ENCODE results near the gene ATP8A1.
"Not testable (repeated sequence)": the region's sequence is repeated elsewhere in the genome, so short reads cannot be mapped to it uniquely, and the experiment has no call there.

Gene ATP8A1

DNA sequence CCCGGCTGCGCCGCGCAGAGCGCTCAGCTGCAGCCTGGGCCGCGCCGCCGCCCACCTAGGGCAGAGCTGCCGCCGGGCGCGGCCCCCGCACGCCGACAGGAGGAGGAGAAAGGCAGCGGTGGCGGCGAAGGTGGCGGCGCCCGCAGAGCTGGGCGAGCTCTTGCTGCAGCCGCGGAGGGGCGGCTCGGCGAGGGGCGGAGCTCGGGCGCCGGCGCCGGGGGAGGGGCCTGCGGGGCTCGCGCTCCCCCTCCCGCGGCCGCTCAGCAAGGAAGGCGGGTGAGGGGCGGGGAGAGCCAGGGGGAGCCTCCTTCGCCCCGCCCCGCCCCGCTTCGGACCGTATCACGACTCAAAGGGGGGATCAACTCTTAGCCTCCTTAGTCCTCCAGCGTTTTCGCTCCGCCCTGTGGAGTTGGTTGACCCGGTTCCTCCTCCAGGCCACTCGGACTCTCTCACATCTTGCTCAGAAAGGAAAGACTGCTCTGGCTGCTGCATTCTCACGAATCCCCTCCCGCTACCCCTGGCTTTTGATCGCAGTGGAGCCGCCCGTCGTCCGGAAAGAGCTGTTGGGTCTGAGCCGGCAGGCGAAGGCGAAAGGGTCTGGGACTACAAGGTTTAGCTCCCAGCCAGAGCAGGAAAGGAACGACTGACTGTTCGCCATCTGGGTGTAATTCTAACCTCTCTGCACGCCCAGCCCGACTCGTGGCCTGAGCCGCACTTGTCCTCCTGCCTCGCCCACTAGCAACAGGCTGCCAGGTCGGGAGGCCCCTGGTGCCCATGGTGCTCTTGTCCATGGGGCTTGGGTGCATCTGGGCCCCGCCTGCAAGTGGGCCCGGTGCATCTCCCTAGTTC lies at the start of gene ATP8A1:
ATP8A1 (minus strand) TSS at position 162 of the 849 bp plus-strand sequence. CDS start 232 bp downstream, outside the sequence.
- DNase-seq (ENCODE audit: low spot score) = peak; percentile 89

GRCh38 chr4:42706086-42706485 lies 49.2 kb upstream of the ATP8A1 start:
- DNase-seq (ENCODE audit: low spot score) = no peak

DNA sequence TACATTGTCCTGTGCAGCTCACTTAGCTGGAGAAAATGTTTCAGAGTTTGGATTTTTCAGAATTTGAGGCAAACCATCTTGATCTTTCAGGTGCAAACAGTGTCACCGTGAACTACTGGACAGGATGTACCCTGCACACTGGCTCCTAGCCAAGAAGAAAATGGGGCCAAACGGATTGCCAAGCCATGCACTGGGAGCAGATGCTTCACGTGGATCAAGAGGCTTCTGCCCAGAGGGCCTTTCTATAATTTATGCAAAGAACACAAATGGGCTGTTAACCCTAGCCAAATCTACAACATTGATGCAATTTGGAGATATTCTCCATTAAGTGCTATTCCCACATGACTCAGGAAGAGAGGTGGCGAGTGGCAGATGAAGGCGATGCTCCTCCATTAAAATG lies 46.9 kb upstream of the ATP8A1 start:
- DNase-seq (ENCODE audit: low spot score) = no peak

DNA sequence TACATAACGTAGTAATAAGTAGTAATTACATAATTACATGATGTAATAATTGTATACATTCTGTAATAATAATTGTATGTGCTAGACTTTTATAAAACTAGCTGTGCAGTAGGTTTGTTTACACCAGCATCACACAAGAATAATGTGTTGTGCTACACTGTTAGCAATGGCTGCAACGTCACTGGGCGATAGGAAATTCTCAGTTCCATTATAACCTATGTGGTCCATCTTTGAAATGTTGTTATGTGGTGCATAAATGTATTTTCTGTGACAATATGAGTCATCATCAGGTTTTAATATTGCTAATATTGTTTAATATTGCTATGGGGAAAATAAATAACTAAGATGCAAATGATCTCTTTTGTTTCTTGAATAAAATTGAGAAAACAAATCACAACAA lies 46.0 kb upstream of the ATP8A1 start:
- DNase-seq (ENCODE audit: low spot score) = no peak

DNA sequence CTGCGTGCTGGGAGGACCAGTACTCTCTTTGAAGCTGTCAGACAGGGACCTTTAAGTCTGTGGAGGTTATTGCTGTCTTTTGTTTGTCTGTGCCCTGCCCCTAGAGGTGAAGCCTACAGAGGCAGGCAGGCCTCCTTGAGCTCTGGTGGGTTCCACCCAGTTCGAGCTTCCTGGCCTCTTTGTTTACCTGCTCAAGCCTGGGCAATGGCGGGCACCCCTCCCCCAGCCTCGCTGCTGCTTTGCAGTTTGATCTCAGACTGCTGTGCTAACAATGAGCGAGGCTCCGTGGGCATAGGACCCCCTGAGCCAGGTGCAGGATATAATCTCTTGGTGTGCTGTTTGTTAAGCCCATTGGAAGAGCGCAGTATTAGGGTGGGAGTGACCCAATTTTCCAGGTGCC lies 44.9 kb upstream of the ATP8A1 start:
- not testable (repeated sequence) for DNase-seq (ENCODE audit: low spot score)

DNA sequence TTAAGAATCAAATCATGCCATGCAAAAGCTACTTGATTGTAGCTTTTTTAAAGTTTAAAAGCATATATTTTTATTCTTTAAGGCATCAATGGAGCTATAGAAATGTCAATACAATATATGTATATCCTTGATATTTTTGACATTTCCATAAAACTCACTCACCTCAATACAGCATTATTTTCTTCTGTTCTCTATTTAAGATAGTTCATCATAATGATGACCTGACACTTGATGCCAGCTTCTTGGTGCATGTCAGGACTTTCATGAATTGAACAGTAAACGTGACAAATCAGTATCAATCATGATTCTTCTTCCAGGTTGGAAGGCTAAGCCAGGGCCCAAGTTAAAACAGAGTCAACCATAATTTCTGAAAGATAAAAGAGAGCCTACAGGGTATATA lies 33.6 kb upstream of the ATP8A1 start:
- no peak for DNase-seq (ENCODE audit: low spot score)

- no peak for DNase-seq (ENCODE audit: low spot score)
Observed at GRCh38 chr4:42683393-42683792, 26.5 kb upstream of the ATP8A1 start.

GRCh38 chr4:42678512-42678911 lies 21.6 kb upstream of the ATP8A1 start:
- DNase-seq (ENCODE audit: low spot score) = no peak

DNA sequence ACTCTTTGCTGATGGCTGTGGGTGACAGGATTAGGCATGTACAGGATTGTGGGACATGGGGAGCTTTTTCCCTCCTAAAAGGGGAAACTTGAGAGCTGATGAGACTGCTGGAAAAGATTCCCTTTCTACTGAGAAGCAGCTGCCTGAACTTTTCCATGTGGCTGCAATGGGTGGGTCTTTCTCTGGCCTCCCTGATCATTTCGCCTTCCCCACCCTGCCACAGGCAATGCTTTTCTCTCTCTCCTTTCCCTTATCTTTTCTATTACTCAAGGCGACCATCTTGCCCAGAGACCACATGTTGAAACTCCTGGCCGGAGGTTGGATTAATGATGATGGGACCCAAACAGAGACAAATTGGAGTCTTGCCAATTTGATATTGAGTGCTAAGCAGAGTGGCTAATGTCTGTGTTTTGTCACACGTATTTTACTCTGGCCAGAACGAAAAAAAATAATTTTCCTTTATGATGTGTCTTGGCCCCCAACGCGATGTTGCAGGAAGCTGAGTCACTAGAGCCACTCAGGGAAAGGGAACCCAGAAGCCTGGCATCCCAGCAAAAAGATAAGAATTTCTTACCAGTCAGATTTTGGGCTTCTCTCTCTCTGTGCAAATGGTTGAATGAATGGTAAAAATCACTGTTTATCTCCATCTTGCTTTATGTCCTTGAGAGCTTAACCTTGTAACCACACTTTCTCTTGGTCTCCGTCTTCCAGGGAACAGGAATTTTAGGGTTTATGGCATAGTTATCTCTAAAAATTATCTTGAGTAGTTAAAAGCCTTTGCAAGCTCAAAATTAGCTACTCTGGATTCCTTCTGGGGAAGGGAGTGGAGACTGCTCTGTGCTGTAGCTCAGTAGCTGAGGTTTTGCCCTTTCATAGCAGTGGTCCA lies 19.4 kb upstream of the ATP8A1 start:
- DNase-seq (ENCODE audit: low spot score) = no peak

DNA sequence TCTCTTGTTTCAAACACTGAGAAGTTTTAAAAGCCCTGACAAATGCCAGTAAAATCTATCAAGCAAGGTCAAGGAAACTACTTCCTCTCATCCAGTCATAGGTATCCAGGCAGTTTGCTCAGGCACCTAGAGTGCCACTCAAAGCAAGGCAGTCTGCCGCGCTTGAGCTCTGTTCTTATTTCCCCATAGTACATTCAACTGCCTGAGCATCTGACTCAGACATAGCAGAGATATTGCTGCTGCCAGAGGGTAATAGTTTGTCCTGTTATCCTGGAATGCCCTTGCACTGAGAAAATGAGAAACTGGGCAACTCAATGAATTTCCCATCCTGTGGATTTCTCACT lies 16.1 kb upstream of the ATP8A1 start:
- no peak for DNase-seq (ENCODE audit: low spot score)

DNA sequence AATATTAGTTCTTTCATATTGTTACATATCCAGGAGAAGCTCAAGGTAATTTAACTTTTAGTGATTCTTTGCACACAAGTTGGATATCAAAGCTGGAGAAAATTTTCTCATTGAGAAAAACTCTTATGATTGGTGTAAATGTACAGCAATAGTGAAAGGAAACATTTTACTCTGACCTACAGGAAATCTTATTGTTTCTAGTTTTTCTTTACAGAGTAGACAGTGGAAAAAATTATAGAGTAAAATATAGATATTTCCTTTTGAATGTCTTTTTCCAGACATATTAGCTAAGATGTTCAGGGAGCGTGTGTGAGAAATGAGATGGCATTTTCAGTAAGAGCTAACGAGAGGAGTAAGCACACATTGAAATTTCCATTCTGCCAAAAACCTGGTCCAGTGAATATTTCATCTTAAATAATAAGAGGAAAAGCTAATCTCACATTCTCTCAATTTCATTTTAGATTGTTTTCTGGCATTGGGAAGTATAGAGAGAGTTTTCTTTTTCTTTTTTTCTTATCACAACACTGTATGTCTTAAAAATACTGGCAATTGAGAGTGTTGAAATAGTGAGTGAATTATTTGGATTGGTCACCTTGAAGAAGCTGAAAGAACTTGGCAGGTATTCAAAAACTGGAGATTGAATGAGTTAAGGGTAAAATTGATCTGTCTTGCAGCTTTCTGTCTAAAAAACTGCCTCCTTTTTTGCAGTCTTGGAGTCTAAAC lies 15.6 kb upstream of the ATP8A1 start:
- no peak for DNase-seq (ENCODE audit: low spot score)

DNA sequence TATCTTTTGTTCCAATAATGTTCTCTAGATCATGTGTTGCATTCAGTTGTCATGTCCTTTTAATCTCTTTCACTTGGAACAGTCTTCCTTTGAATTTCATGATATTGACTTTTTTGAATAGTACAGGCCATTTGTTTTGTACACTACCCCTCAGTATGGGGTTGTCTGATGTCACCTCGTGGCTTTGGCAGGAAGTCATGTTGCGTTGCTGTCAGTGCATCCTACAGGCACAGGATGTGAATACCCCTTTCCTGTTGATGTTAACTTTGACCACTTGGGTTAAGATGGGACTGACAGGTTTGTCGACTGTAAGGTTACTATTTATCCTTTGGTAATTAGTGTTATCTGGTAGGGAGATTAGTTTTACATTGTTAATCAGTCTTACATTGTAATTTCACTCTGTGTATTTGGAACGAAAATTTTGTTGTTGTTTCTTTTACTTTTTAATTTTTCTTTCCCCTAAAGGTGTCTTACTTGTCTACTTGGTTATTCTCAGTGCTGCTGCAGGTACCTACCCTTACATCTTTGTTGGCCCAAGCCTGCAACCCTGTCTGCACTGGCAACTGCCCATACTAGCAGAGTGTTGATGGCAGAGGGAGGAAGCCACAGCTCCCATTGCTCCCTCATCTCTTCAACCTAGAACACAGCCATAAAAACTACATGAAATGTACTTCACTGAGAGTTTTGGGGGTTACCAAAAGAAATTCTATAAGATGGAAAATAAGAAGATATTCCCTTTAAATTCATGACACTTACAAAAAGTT lies 14.7 kb upstream of the ATP8A1 start:
- peak; percentile 48 for DNase-seq (ENCODE audit: low spot score)

GRCh38 chr4:42658261-42658660 lies 1.4 kb upstream of the ATP8A1 start:
- no peak for DNase-seq (ENCODE audit: low spot score)

- no peak for DNase-seq (ENCODE audit: low spot score)
Observed at GRCh38 chr4:42656679-42656943, 294 bp downstream of the ATP8A1 start.

GRCh38 chr4:42655921-42656678 lies 805 bp downstream of the ATP8A1 start:
- DNase-seq (ENCODE audit: low spot score) = peak; percentile 22

DNA sequence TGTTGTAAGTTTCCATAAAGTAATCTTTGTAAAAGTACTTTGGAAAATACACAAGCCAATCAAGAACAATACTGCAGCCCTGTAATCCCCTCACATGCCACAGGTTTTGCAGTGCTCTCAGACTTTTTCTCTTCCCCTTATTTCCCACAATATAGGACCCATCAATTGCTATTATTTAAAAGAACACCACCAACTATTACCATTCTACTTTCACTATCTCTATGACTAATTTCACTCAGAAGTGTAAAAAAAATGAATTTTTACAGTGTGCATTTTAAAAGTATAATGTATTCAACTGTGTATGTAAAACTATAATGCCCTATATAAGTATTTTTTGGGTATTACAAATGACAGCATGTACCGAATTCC lies 1.7 kb downstream of the ATP8A1 start:
- DNase-seq (ENCODE audit: low spot score) = no peak

DNA sequence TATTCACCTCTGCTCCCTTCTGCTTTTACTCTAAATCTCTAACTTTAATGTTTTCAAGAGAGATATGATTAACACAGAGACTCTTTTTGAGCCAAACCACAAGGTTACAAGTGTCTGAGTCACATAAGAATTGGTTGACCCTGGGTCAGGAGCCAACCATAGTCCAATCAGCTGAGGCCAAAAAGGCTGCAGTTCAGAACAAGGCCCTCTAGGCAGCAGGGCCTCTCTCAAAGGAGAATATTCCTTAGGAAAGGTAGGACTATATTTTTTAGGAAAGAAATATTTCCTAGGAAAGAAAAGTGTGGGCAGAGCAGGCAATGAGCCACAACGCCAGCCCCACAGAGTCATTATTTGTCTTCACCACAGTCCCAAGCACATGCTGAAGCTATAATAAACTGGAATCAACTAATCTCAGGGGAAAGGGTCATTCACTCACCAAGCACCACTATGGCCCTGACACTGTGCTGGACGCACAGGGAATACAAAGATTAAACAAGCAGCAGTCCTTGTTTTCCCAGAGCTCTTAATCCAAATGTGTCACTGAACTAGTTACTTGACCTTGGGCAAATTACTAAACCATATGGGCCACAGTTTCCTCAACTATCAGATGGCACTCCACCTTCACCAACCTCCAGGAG lies 2.2 kb downstream of the ATP8A1 start:
- DNase-seq (ENCODE audit: low spot score) = peak; percentile 33

DNA sequence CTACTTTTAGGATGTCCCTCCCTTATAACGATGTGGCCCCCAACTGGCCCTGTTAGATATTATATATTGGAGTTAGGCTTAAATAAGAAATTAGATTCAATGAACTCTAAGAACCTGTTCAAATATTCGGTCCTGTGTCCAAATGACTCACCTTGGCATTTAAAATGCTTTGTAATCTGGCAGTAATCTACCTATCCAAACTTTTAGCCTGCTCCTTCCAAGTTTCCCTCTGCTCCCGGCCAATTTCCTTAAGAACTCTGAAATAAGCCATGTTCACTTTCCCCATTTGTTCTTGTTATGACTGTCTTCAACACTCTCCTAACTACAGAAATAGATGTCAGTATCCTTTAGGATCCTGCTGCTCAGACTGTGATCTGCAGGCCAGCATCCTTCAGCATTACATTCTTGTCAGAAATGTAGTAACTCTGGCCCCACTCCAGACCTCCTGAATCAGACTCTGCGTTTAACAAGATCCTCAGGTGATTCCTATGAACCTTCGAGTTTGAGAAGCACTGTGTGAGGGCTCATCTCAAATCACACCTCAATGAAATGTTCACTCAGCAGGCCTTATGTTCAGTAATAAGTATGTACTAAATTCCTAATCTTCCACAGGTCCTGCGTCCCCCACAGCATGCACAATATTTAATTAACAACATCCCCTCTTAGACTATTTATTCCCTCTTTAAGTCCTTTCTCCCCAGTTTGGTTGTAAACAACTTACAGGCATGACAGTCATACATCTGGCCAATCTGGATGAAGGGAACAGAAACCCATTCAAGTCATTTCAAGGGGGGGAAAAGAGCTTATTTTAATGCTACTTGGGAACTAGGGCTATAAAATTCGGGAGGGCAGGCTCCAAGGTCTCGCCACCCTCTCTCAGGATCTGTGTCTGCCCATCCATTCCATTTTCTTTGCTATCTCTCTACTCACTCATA lies 3.0 kb downstream of the ATP8A1 start:
- no peak for DNase-seq (ENCODE audit: low spot score)

DNA sequence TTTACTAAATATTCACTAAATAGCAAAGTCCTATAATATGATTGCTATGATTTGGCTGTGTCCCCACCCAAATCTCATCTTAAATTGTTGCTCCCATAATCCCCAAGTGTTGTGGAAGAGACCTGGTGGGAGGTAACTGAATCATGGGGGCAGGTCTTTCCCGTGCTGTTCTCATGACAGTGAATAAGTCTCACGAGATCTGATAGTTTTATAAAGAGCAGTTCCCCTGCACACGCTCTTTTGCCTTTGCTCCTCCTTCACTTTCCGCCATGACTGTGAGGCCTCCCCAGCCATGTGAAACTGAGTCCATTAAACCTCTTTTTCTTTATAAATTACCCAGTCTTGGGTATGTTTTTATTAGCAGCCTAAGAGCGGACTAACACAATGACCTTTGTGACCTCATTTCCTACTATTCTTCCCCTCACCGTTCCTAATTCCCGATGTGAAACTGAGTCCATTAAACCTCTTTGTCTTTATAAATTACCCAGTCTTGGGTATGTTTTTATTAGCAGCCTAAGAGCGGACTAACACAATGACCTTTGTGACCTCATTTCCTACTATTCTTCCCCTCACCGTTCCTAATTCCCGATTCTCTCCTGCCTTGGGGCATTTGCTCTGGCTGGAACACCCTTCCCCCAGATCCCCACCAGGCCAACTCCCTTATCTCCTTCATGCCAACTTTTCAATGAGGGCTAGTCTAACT lies 4.2 kb downstream of the ATP8A1 start:
- DNase-seq (ENCODE audit: low spot score) = not testable (repeated sequence)

Data from CD4-positive, alpha-beta T cell treated with Interleukin-15 for 4 hours (primary cell).